Adrenal gland (tissue), 12 donors: ENCODE measurements around the gene RNU6-9. TPM values are rescaled to one million over a fixed set of nuclear protein-coding genes. Genes with fewer than 3 reads are reported as not detected.

ENCODE experiments used
- DNase-seq, 7 donors: peaks; one replicate each; pipeline ENCODE4 v3.0.0-alpha.2; 2019 to 2020
- H3K27ac ChIP-seq, 5 donors: fragments of 200-600 bp; sonication (generic) in 4 of 5; 1 replicate in 3 of 5; 2 replicates in 2 of 5; pipeline versions ENCODE4 v1.5.1 to v1.8.0; 2016 to 2020; ENCODE audit warnings: mild to moderate bottlenecking in 1 of 5
- H3K27me3 ChIP-seq: fragments of 200-600 bp; 2 replicates; pipeline ENCODE4 v1.8.0; 2021
- H3K36me3 ChIP-seq, 2 donors: fragments of 200-600 bp; replicated peaks in 1 of 2; 1 replicate in 1 of 2; 2 replicates in 1 of 2; pipeline versions ENCODE4 v1.5.1 to v1.8.0; 2018 to 2022
- H3K4me1 ChIP-seq, 2 donors: fragments of 200-600 bp; replicated peaks in 1 of 2; 1 replicate in 1 of 2; 2 replicates in 1 of 2; pipeline versions ENCODE4 v1.5.1 to v1.8.0; 2018 to 2021
- H3K4me3 ChIP-seq, 4 donors: fragments of 200-600 bp; sonication (generic) in 3 of 4; one replicate each; pipeline ENCODE4 v1.5.1; 2016 to 2018
- H3K9me3 ChIP-seq, 3 donors: fragments of 200-600 bp; sonication (generic) in 1 of 3; replicated peaks in 1 of 3; 1 replicate in 2 of 3; 2 replicates in 1 of 3; pipeline versions ENCODE4 v1.5.1 to v1.8.0; 2016 to 2021
- CTCF ChIP-seq, 6 experiments: fragments of 450-650 bp in 4 of 6; fragments of 200-600 bp in 2 of 6; sonication (generic) in 1 of 6; IDR thresholded peaks; 1 replicate in 5 of 6; 2 replicates in 1 of 6; pipeline versions ENCODE4 v1.5.1 to v1.8.0; 2016 to 2021; ENCODE audit warnings: antibody characterized with exemption in 6 of 6, mild to moderate bottlenecking in 2 of 6, moderate library complexity in 1 of 6
- POLR2A ChIP-seq, 2 donors: fragments of 450-650 bp; IDR thresholded peaks; one replicate each; pipeline ENCODE4 v1.6.1; 2017; ENCODE audit warnings: antibody characterized with exemption in 2 of 2, mild to moderate bottlenecking in 2 of 2, moderate library complexity in 1 of 2
- WGBS, 4 donors: extraction: QIAGEN DNeasy Blood & Tissue Kit in 2 of 4; methylation state at CpG; one replicate each; pipeline versions ENCODE4 v1.1.5 to v1.1.7; 2013 to 2017; 5-methylcytosine and 5-hydroxymethylcytosine counted together
- intact Hi-C, 2 donors: fragments of 100-400 bp; cut with DNase I; formaldehyde crosslinking; loops; one replicate each; pipeline versions ENCODE4 v1.14.1 to v1.15.0; 2022 to 2023
- polyA plus RNA-seq, 3 donors: library from polyadenylated mRNA; stranded (reverse); fragments of 200-250 nt in 2 of 3; fragments of 350-450 nt in 1 of 3; fragmentation: Illumina TruSeq in 1 of 3; extraction: RNeasy Lipid Tissue Mini Kit (QIAGEN cat#74804) in 1 of 3; gene quantifications; one replicate each; pipeline ENCODE4 v1.2.3, GENCODE V29; 2013 to 2014
- total RNA-seq, 9 donors: library from RNA; depleted of rRNA in 4 of 9; stranded (reverse); fragments of >200 nt in 4 of 9; fragments of 120-200 nt in 1 of 9; fragmentation: NEBNext Ultra II Directional in 1 of 9; extraction: Animal tissue kit (Norgen Biotek cat#: 25700) in 1 of 9; gene quantifications; one replicate each; pipeline versions ENCODE4 v1.1.0 to v1.2.4, GENCODE V29; 2013 to 2023
- donor health status: healthy with polysubstance abuse.
- donor health status: Bipolar disorder and iron deficiency.
- donor health status: DM: yes; HTN: yes; CAD: no.
- donor health status: DM: no; HTN: no; CAD: no.
- donor health status: DM: no; HTN: no; CAD: no.
- donor health status: DM: yes; HTN: yes; CAD: no.

RNU6-9 gene
- total and polyA plus RNA-seq, 12 donors, result not detected

- peak in 2 of 7 donors; percentile 42 to 47 for DNase-seq
- no peak for TF ChIP-seq CTCF (IDR thresholded peaks at IDR 0.05)
- no peak for TF ChIP-seq POLR2A (IDR thresholded peaks at IDR 0.05)
- H3K36me3 ChIP-seq, result no peaks in the 10 kb centered on the region
- peak overlapping the region in 3 of 5 donors; percentile 60 to 97 (median 86) for H3K27ac ChIP-seq
- H3K9me3 ChIP-seq, result no peaks in the 10 kb centered on the region
- peaks cover 7% of the 10 kb centered on the region for H3K27me3 ChIP-seq
- intact Hi-C loops, result no loop called here
- peak overlapping the region in 3 of 4 donors; percentile 25 to 100 (median 93) for H3K4me3 ChIP-seq
- H3K4me1 ChIP-seq, result peaks cover 3 to 20% of the 10 kb centered on the region in 2 donors
- WGBS, 4 donors, result 0 to 5% (median 3%) methylated on average over 11 to 66 of the region's 69 CpGs
Observed at GRCh38 chr19:912181-913079, 19.1 kb downstream of the RNU6-9 start.

GRCh38 chr19:913080-913748 is 19.9 kb downstream of the RNU6-9 start, which contains the start of gene R3HDM4:
TSS of gene R3HDM4 (minus strand) at chr19:913219. CDS start at chr19:913157, 62 bp downstream.
- TF ChIP-seq CTCF (IDR thresholded peaks at IDR 0.05), result no peak
- TF ChIP-seq POLR2A (IDR thresholded peaks at IDR 0.05), result peak; percentile 5 to 42
- WGBS, 4 donors, result 0 to 14% (median 1%) methylated on average over 1 to 75 of the region's 76 CpGs
- Histone ChIP-seq H3K27ac (peak within 1 kb of the TSS in 4 of 5 donors; percentile 65 to 97 (median 86)), H3K9me3 (no peaks in the 10 kb centered on the region), H3K36me3 (no peaks in the 10 kb centered on the region), H3K4me1 (peaks cover 9 to 28% of the 10 kb centered on the region in 2 donors), H3K4me3 (peak within 1 kb of the TSS in 3 of 4 donors; percentile 25 to 100 (median 93)), H3K27me3 (peaks cover 13% of the 10 kb centered on the region)
- DNase-seq, result peak; percentile 58 to 86 (median 78)
- intact Hi-C loops, result no loop called here

GRCh38 chr19:916645-917322 is 23.5 kb downstream of the RNU6-9 start:
- TF ChIP-seq CTCF (IDR thresholded peaks at IDR 0.05), result no peak
- TF ChIP-seq POLR2A (IDR thresholded peaks at IDR 0.05), result no peak
- intact Hi-C loops, result loop anchor here (5.0 kb wide), 2 partner anchors 54 to 144 kb away; no protein-coding TSS in a partner anchor
- H3K4me1 ChIP-seq, result peaks cover 9 to 30% of the 10 kb centered on the region in 2 donors
- H3K27ac ChIP-seq, result no peak overlapping the region
- no peaks in the 10 kb centered on the region for H3K9me3 ChIP-seq
- H3K4me3 ChIP-seq, result peak overlapping the region in 1 of 4 donors; percentile 42
- no peaks in the 10 kb centered on the region for H3K36me3 ChIP-seq
- WGBS, 4 donors, result 17 to 35% (median 22%) methylated on average over 13 to 35 of the region's 35 CpGs
- H3K27me3 ChIP-seq, result peaks cover 42% of the 10 kb centered on the region
- peak in 2 of 7 donors; percentile 42 to 71 for DNase-seq
